ENCODE measurements around the gene BMPR1B.

GRCh38 chr4:95197353-95197752 lies 439.6 kb downstream of the BMPR1B start:
- TF ChIP-seq CTCF (IDR thresholded peaks at IDR 0.05) (no peak), POLR2A (IDR thresholded peaks at IDR 0.05) (no peak), POLR2AphosphoS5 (IDR thresholded peaks at IDR 0.05) (no peak)

Measured in prostate gland (tissue), 2 donors.